Liver (tissue), 9 donors: ENCODE measurements around the gene LHFPL2. TPM values are rescaled to one million over a fixed set of nuclear protein-coding genes. Genes with fewer than 3 reads are reported as not detected.
A peak's percentile ranks its signal among the peaks of the same experiment; 100 is the strongest.

Experiments used
- DNase-seq: peaks from one replicate; pipeline ENCODE4 v3.0.0-alpha.2; 2017; ENCODE audit warnings: low spot score
- H3K27ac ChIP-seq, 2 donors: one replicate each; pipeline ENCODE4 v1.7.0; 2013; ENCODE audit warnings: inconsistent platforms in 2 of 2, low read length in 2 of 2, control low read depth in 1 of 2, low read depth in 1 of 2, mild to moderate bottlenecking in 1 of 2
- H3K27me3 ChIP-seq, 4 donors: one replicate each; pipeline versions ENCODE4 v1.6.1 to v1.7.0; 2013; ENCODE audit warnings: low read length in 3 of 4, inconsistent platforms in 1 of 4, mild to moderate bottlenecking in 1 of 4, moderate library complexity in 1 of 4; ENCODE audit not compliant: control insufficient read depth in 4 of 4, insufficient read depth in 4 of 4
- H3K36me3 ChIP-seq, 4 donors: one replicate each; pipeline versions ENCODE4 v1.6.1 to v1.7.0; 2013; ENCODE audit warnings: low read length in 3 of 4, mild to moderate bottlenecking in 3 of 4, low read depth in 1 of 4, moderate library complexity in 1 of 4; ENCODE audit not compliant: control insufficient read depth in 4 of 4, insufficient read depth in 3 of 4
- H3K4me1 ChIP-seq, 4 donors: one replicate each; pipeline versions ENCODE4 v1.6.1 to v1.7.0; 2013; ENCODE audit warnings: low read length in 3 of 4, mild to moderate bottlenecking in 3 of 4, moderate library complexity in 1 of 4; ENCODE audit not compliant: control insufficient read depth in 4 of 4, insufficient read depth in 4 of 4
- H3K4me3 ChIP-seq, 3 donors: one replicate each; pipeline versions ENCODE4 v1.6.1 to v1.7.0; 2013; ENCODE audit warnings: low read length in 3 of 3, control low read depth in 1 of 3, low read depth in 1 of 3, mild to moderate bottlenecking in 1 of 3
- H3K9ac ChIP-seq, 2 donors: one replicate each; pipeline ENCODE4 v1.7.0; 2013; ENCODE audit warnings: low read length in 2 of 2, mild to moderate bottlenecking in 2 of 2, moderate library complexity in 2 of 2, control low read depth in 1 of 2, low read depth in 1 of 2
- H3K9me3 ChIP-seq, 4 donors: one replicate each; pipeline versions ENCODE4 v1.6.1 to v1.7.0; 2013; ENCODE audit warnings: low read length in 3 of 4; ENCODE audit not compliant: control insufficient read depth in 4 of 4
- ATF3 ChIP-seq: IDR thresholded peaks from 2 replicates; pipeline ENCODE4 v1.6.1; 2016; ENCODE audit warnings: antibody characterized with exemption
- CTCF ChIP-seq: fragments of 150-350 bp; IDR thresholded peaks from 2 replicates; pipeline ENCODE4 v1.5.1; 2017; ENCODE audit warnings: improper control_type of control experiment, low read depth, low read length; ENCODE audit not compliant: missing input control
- EGR1 ChIP-seq, 2 donors: IDR thresholded peaks; 2 replicates each; pipeline ENCODE4 v1.6.1; 2016 to 2018; ENCODE audit warnings: antibody characterized with exemption in 2 of 2, low read depth in 2 of 2
- FOXA1 ChIP-seq: IDR thresholded peaks from 2 replicates; pipeline ENCODE4 v1.6.1; 2016; ENCODE audit warnings: antibody characterized with exemption
- FOXA2 ChIP-seq: IDR thresholded peaks from 2 replicates; pipeline ENCODE4 v1.6.1; 2016; ENCODE audit warnings: antibody characterized with exemption
- GABPA ChIP-seq, 2 donors: IDR thresholded peaks in 1 of 2; conservative IDR thresholded peaks in 1 of 2; 2 replicates each; pipeline ENCODE4 v1.6.1; 2016; ENCODE audit warnings: antibody characterized with exemption in 2 of 2, mild to moderate bottlenecking in 1 of 2, moderate library complexity in 1 of 2
- HNF4A ChIP-seq, 2 donors: conservative IDR thresholded peaks; 2 replicates each; pipeline ENCODE4 v1.6.1; 2016; ENCODE audit warnings: antibody characterized with exemption in 2 of 2, mild to moderate bottlenecking in 2 of 2
- HNF4G ChIP-seq: IDR thresholded peaks from 2 replicates; pipeline ENCODE4 v1.6.1; 2016; ENCODE audit warnings: antibody characterized with exemption
- JUND ChIP-seq, 2 donors: IDR thresholded peaks; 2 replicates each; pipeline ENCODE4 v1.6.1; 2016; ENCODE audit warnings: antibody characterized with exemption in 2 of 2
- MAX ChIP-seq: IDR thresholded peaks from 2 replicates; pipeline ENCODE4 v1.6.1; 2016; ENCODE audit warnings: antibody characterized with exemption
- NR2F2 ChIP-seq: IDR thresholded peaks from 2 replicates; pipeline ENCODE4 v1.6.1; 2016; ENCODE audit warnings: antibody characterized with exemption
- RAD21 ChIP-seq, 2 donors: IDR thresholded peaks; 2 replicates each; pipeline ENCODE4 v1.6.1; 2016; ENCODE audit warnings: antibody characterized with exemption in 2 of 2, mild to moderate bottlenecking in 2 of 2
- REST ChIP-seq: IDR thresholded peaks from 2 replicates; pipeline ENCODE4 v1.6.1; 2016; ENCODE audit warnings: antibody characterized with exemption, mild to moderate bottlenecking
- RXRA ChIP-seq, 2 donors: IDR thresholded peaks; 2 replicates each; pipeline ENCODE4 v1.6.1; 2017 to 2018; ENCODE audit warnings: antibody characterized with exemption in 2 of 2, mild to moderate bottlenecking in 1 of 2
- SP1 ChIP-seq: IDR thresholded peaks from 2 replicates; pipeline ENCODE4 v1.6.1; 2018; ENCODE audit warnings: antibody characterized with exemption, mild to moderate bottlenecking
- TAF1 ChIP-seq: conservative IDR thresholded peaks from 2 replicates; pipeline ENCODE4 v1.6.1; 2016; ENCODE audit warnings: antibody characterized with exemption, mild to moderate bottlenecking
- YY1 ChIP-seq: IDR thresholded peaks from 2 replicates; pipeline ENCODE4 v1.6.1; 2016; ENCODE audit warnings: antibody characterized with exemption, mild to moderate bottlenecking
- ZBTB33 ChIP-seq: IDR thresholded peaks from 2 replicates; pipeline ENCODE4 v1.6.1; 2016; ENCODE audit warnings: antibody characterized with exemption
- WGBS: extraction: QIAGEN DNeasy Blood & Tissue Kit; methylation state at CpG from one replicate; pipeline ENCODE4 v1.1.7; 2013; 5-methylcytosine and 5-hydroxymethylcytosine counted together
- polyA plus RNA-seq, 2 donors: library from polyadenylated mRNA; stranded (reverse) in 1 of 2; unstranded in 1 of 2; fragments of 200-250 nt in 1 of 2; fragments of >200 nt in 1 of 2; fragmentation: Nextera tagmentation in 1 of 2; extraction: Ambion mirVana in 1 of 2; gene quantifications; one replicate each; pipeline versions ENCODE4 v1.2.1 to v1.2.3, GENCODE V29; 2013 to 2015
- total RNA-seq, 2 donors: library from RNA; depleted of rRNA; stranded (reverse); fragments of >200 nt; gene quantifications; one replicate each; pipeline ENCODE4 v1.2.3, GENCODE V29; 2014
- donor health status: healthy.
- donor health status: healthy.
- donor health status: healthy.
- donor health status: healthy.
- donor health status: healthy.

LHFPL2 gene
- total and polyA plus RNA-seq, 4 donors: 1.6 to 9.4 (median 5.6) TPM

GRCh38 chr5:78574131-78574673 lies 74.4 kb downstream of the LHFPL2 start:
- no peak overlapping the region for H3K27ac ChIP-seq
- no peaks in the 10 kb centered on the region for H3K36me3 ChIP-seq
- no peak for DNase-seq
- H3K9ac ChIP-seq: no peak overlapping the region
- H3K27me3 ChIP-seq: no peaks in the 10 kb centered on the region
- no peak for TF ChIP-seq FOXA1
- no peak for TF ChIP-seq GABPA (IDR thresholded peaks at IDR 0.05 in 1 of 2, conservative IDR thresholded peaks at IDR 0.05 in 1 of 2)
- peak; percentile 55 for TF ChIP-seq HNF4G
- TF ChIP-seq NR2F2: peak; percentile 37
- TF ChIP-seq CTCF: no peak
- TF ChIP-seq JUND (IDR thresholded peaks at IDR 0.05): no peak
- TF ChIP-seq SP1: peak; percentile 58
- no peak for TF ChIP-seq ZBTB33
- no peak for TF ChIP-seq EGR1 (IDR thresholded peaks at IDR 0.05; ENCODE audit: low read depth in 2 of 2)
- no peak for TF ChIP-seq REST
- TF ChIP-seq ATF3: no peak
- peak; percentile 81 to 92 for TF ChIP-seq RXRA (IDR thresholded peaks at IDR 0.05)
- TF ChIP-seq YY1: no peak
- TF ChIP-seq RAD21 (IDR thresholded peaks at IDR 0.05): no peak
- TF ChIP-seq HNF4A (conservative IDR thresholded peaks at IDR 0.05): peak; percentile 73 to 92
- no peak for TF ChIP-seq TAF1
- TF ChIP-seq FOXA2: no peak
- no peak for TF ChIP-seq MAX
- 48% methylated on average over 4 of the region's 4 CpGs for WGBS
- no peaks in the 10 kb centered on the region for H3K9me3 ChIP-seq
- H3K4me1 ChIP-seq: peaks cover 0 to 7% (median 0%) of the 10 kb centered on the region in 4 donors
- no peak overlapping the region for H3K4me3 ChIP-seq
